ENCODE measurements around the gene NHS.
A peak's percentile ranks its signal among the peaks of the same experiment; 100 is the strongest.

The NHS gene

DNA sequence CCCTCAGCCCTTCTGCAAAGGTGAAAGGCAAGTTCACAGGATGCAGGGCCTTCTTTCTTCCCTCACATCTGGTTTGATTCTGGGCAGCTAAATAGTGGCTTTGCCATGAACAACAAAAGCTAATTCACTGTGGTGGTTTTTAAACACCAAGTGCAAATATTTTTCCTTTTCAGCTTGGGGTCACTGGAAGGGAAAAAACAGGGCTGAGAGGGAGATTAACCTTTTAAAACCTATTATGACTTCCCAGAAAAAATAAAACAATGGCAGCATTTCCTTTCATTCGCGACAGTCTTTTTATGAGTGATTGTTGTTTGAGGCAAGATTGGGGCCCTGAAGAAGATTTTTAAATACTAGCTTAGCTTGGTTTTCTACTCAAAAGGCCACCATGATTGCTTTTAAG, 258.5 kb downstream of the NHS start:
- DNase-seq = no peak

GRCh38 chrX:17634542-17635207, 259.7 kb downstream of the NHS start:
- no peak for DNase-seq

DNA sequence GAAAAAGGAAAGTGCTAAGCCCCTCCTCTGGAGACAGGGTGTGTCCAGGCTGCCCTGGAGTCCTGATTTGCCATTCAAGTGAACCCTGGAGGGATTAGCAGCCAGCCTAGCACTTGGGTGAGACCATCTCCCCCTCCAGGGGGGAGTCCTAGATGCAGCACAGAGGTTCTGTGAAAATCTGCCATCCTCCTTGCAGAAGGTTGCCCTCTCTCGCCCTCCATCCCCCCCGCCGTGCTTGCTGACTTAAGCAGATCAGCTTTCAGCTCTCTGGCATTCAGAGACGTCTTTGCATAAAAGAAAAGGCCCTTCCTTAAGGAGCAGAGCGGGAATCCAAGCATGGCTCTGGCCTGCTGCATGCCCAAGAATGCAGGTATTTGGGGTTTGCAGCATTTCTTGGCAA, 260.2 kb downstream of the NHS start:
- no peak for DNase-seq

- DNase-seq = no peak
Measured at GRCh38 chrX:17637235-17637634, 262.2 kb downstream of the NHS start.

DNA sequence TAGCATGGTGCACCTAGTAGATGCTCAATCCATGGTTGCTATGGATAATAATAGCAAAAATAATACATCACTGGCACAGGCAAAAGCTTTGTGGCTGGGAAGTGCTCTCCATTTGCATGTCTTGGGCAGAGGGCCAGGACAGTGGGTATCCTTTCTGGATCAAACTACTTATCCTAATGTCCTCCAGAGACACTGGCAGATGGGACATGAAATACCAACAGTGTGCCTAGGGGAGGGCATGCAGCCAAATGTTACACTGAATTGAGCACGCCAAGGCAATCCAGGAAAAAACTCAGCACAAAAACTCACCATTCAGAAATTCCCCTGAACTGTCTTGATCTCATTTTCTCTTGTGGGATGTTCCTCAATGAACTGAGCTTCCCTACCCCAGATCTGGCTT, 263.7 kb downstream of the NHS start:
- no peak for DNase-seq

DNA sequence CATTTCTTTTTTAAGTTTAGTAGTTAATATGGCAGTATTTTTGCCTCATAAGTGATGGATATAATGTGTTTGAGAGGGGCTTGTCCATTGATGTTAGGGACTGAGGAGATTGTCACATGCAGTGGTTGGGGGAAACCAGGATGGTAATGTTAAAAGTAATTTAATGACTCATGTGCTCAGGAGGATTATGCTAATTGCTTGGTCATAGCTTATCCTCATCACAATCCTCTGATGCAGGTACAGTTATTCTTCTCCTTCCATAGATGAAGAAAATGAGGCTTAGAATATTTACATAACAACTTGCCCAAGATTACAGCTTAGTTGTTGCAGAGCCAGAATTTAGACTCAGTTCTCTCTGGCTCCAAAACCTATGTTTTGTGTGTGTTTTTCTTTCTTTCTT, 267.9 kb downstream of the NHS start:
- no peak for DNase-seq

GRCh38 chrX:17643528-17643927, 268.5 kb downstream of the NHS start:
- no peak for DNase-seq

GRCh38 chrX:17644001-17644400, 269.0 kb downstream of the NHS start:
- no peak for DNase-seq

DNA sequence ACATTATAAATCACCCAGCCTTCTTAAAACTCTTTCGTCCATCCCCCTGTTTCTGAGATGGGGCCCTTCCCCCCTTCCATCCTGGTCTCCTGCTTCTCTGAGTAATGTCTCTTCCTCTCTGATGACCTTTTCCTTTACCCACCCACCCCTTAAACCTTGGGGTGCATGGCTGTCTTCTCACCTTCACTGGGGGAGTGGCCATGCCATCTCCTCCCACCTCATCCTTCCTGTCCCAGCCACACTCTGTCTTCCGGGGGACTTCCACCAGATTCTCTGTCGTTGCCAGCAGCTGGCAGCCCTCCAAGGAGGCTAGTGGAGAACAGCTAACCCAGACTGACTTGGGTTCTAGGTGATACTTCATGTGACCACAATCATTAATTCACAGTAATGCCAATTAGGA, 279.1 kb downstream of the NHS start:
- DNase-seq = peak; percentile 17

DNA sequence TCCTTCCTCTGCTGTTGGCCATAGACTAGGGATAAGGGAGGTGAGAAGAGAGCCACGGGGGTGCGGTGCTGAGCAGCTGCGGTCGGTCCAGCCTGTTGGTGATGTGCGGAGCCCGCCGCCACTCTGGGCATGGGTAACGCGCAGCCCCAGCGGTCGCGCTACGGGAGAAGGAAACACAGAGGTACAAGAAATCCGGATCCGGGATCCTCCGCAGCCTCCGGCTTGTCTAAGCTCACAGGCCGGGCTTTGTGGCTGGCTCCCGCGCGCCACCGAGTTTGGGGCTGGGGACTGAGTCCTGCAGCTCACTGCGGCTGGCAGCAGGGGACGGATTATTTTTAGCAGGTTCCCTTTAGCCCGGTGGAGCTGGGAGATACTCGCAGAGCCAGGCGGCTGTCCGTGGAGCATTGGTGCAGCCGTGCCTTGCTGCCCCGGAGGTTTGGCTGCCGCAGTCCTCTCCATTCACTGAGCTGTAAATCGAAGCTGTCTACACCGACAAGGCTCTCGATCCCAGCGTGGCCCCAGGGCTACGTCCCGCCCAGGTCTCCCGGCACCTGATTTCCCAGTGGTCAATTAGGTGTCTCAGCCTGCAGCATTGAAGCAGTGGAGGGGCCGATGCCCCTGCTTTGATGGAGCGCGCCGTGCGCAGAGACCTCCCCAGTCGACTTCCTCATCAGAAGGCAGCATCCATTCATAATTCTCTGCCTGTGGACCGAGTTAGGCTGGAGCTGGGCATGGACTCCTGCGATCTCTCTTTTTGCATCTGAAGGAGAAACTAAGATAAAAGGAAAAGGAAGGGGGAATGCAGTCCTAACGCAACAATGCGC, 280.4 kb downstream of the NHS start:
- DNase-seq = no peak

- DNase-seq = no peak
Measured at GRCh38 chrX:17656035-17656418, 281.0 kb downstream of the NHS start.

GRCh38 chrX:17656556-17656955, 281.6 kb downstream of the NHS start:
- DNase-seq = no peak

GRCh38 chrX:17662391-17662790, 287.4 kb downstream of the NHS start:
- DNase-seq = no peak

- no peak for DNase-seq
Measured at GRCh38 chrX:17668929-17669328, 293.9 kb downstream of the NHS start.

DNA sequence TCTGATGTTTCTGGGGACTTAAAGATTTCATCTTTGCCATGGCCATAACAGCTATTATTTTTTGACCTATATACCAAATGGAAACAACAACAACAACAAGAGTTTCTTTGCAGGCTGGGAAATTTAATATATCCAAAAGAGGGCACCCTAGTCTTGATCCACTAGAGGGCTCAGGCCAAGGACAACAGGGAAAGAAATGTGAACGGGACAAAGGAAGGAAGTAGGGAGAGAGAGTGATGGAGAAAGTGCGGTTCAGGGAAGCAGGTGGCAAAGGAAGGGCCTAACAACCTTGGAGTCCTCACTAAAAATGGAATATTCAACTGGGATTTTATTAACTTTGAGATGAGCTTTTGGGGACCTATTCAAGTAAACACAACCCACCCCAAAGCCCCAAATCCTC, 294.5 kb downstream of the NHS start:
- DNase-seq = no peak

- DNase-seq = no peak
Measured at GRCh38 chrX:17669891-17670290, 294.9 kb downstream of the NHS start.

- no peak for DNase-seq
Measured at GRCh38 chrX:17670874-17671273, 295.9 kb downstream of the NHS start.

GRCh38 chrX:17674601-17675000, 299.6 kb downstream of the NHS start:
- DNase-seq = no peak

- no peak for DNase-seq
Measured at GRCh38 chrX:17679261-17679660, 304.3 kb downstream of the NHS start.

DNA sequence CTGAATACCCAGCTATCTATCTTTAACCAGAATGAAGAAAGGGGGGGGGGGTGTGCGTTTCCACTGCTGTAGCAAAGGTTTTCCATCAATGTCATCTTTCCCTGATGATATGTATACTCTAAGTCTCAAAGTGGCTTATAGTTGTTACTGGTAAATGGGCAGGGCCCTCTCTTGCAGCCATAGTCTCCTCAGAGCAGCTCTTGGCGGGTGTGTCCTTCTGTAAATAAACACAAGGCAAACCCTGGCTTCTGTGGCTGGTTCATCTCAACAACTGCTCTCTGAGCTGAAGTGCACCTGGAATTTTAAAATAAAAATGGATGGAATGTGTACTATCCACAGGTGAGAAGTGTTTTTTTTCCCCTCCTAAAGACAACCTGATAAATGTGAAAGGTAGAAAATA, 304.8 kb downstream of the NHS start:
- no peak for DNase-seq

DNA sequence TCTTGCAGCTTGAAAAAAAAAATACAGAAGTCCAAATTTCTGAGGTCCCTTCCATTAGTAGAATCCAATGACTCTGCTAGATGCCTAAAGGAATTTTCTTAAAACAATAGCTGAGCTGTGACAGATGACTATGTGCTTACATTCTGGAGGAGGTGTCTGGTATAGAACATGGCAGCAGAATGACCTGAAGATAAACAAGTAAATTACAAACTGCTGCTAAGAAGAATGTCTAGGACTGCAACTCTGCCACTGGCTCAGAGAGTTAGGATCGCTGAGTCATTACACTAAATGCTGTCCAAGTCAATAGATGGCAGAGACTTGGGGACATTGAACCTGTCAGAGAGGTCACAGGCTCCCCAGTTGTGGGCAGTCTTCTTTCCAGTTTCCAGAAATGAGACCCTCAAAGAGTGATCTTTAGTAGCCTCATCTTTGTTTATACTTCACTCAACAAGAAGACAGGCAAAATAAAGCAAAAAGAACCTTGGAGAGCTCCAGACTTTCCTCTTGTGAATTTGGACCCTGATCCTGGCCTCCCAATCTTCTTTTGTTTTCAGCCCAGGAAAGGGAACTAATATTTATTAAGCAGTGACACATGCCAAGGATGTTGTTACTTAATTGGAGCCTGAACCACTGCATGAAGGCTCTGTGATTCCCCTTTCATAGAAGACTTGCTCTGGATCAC, 305.9 kb downstream of the NHS start:
- no peak for DNase-seq

DNA sequence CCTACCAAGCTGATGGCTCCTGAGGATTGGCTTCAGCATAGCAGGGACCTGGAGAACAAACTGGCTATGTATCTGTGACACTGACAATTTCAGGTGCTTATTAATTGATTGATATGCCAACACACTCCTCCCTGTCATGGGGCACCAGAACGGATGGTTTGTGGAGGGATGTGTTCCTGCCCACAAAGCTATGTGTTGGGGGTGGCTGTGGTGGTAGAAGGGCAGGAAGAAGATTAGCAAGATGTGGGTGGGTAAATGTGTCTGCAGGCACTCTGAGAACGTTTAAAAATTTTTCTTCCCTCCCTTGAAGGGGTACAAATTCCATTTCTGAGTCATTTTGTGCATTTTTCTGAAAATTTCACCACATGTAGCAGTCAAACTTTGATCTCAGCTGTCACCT, 307.3 kb downstream of the NHS start:
- DNase-seq = no peak

GRCh38 chrX:17685026-17685425, 310.0 kb downstream of the NHS start:
- DNase-seq = no peak

DNA sequence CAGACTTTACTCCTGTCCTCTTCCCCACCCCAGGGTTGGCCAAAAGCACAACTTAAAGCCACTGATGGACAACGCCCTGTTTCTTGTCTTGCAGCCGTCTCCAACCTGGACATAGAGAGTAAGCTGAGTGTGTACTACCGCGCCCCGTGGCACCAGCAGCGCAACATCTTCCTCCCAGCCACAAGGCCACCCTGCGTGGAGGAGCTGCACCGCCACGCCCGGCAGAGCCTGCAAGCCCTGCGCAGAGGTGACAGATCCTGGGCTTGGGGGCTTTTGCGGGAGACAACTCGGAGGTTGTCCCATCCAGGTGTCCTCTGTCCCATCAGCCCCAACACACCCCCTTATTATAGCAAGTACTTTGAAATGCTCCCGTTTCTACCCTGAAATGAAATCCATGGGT, 312.6 kb downstream of the NHS start:
- DNase-seq = no peak
